CD8-positive, alpha-beta memory T cell (primary cell): Measurements from ENCODE around the gene TNNI2. TPM values are rescaled to one million over a fixed set of nuclear protein-coding genes. Genes with fewer than 3 reads are reported as not detected.

Source experiments
- CTCF ChIA-PET: fragments of 350-600 bp; sonication (Branson Sonifier 250); formaldehyde crosslinking; loops from one replicate; lab custom pipeline; 2021; ENCODE audit warnings: antibody characterized with exemption; lab: Charles Lee
- POLR2A ChIA-PET: fragments of 350-600 bp; sonication (Branson Sonifier 250); formaldehyde crosslinking; loops from one replicate; lab custom pipeline; 2021; ENCODE audit warnings: antibody characterized with exemption; lab: Charles Lee
- DNase-seq, 5 donors: peaks; one replicate each; pipeline versions ENCODE4 v3.0.0 to v3.0.0-alpha.2; 2020 to 2022; ENCODE audit warnings: mixed read lengths in 1 of 5
- H3K27ac ChIP-seq: one replicate; pipeline ENCODE4 v1.7.0; 2013; ENCODE audit warnings: low read depth, mild to moderate bottlenecking, low read length, moderate library complexity
- H3K27me3 ChIP-seq: 2 replicates; pipeline ENCODE4 v1.7.0; 2013; ENCODE audit warnings: low read length, mild to moderate bottlenecking; ENCODE audit not compliant: insufficient read depth, poor library complexity, severe bottlenecking
- H3K36me3 ChIP-seq: 2 replicates; pipeline ENCODE4 v1.7.0; 2013; ENCODE audit warnings: mild to moderate bottlenecking, low read length, moderate library complexity; ENCODE audit not compliant: insufficient read depth
- H3K4me1 ChIP-seq: 2 replicates; pipeline ENCODE4 v1.7.0; 2013; ENCODE audit warnings: mild to moderate bottlenecking, low read length, moderate library complexity; ENCODE audit not compliant: insufficient read depth
- H3K4me3 ChIP-seq: 2 replicates; pipeline ENCODE4 v1.7.0; 2013; ENCODE audit warnings: mild to moderate bottlenecking, low read length
- H3K9me3 ChIP-seq: 2 replicates; pipeline ENCODE4 v1.7.0; 2013; ENCODE audit warnings: mild to moderate bottlenecking, low read length
- H3K27ac Mint-ChIP-seq, 8 donors: one replicate each; pipeline ENCODE4 v1.8.0; 2020 to 2021; ENCODE audit warnings: mixed read lengths in 8 of 8, mild to moderate bottlenecking in 6 of 8, inconsistent platforms in 3 of 8, moderate library complexity in 3 of 8
- H3K27me3 Mint-ChIP-seq, 2 donors: one replicate each; pipeline ENCODE4 v1.8.0; 2020 to 2021; ENCODE audit warnings: mixed read lengths in 2 of 2, mild to moderate bottlenecking in 1 of 2, moderate library complexity in 1 of 2
- H3K36me3 Mint-ChIP-seq, 3 donors: one replicate each; pipeline ENCODE4 v1.8.0; 2020 to 2021; ENCODE audit warnings: mixed read lengths in 3 of 3, inconsistent platforms in 1 of 3, mild to moderate bottlenecking in 1 of 3
- H3K4me1 Mint-ChIP-seq, 3 donors: one replicate each; pipeline ENCODE4 v1.8.0; 2020 to 2021; ENCODE audit warnings: mixed read lengths in 3 of 3, inconsistent platforms in 1 of 3, mild to moderate bottlenecking in 1 of 3
- H3K4me3 Mint-ChIP-seq, 7 donors: one replicate each; pipeline ENCODE4 v1.8.0; 2020 to 2021; ENCODE audit warnings: mixed read lengths in 7 of 7, mild to moderate bottlenecking in 6 of 7, moderate library complexity in 4 of 7, inconsistent platforms in 2 of 7
- H3K9me3 Mint-ChIP-seq, 5 donors: one replicate each; pipeline ENCODE4 v1.8.0; 2020 to 2022; ENCODE audit warnings: mixed read lengths in 5 of 5, mild to moderate bottlenecking in 3 of 5, moderate library complexity in 2 of 5, inconsistent platforms in 1 of 5
- polyA plus RNA-seq: library from polyadenylated mRNA; unstranded; fragments of 300-500 nt; fragmentation: Illumina TruSeq; gene quantifications from one replicate; pipeline ENCODE4 v1.2.3, GENCODE V29; 2021
- total RNA-seq, 2 experiments: library from RNA; stranded (reverse); gene quantifications; one replicate each; pipeline ENCODE4 v1.2.3, GENCODE V29; 2021

The TNNI2 gene
- total and polyA plus RNA-seq, 3 experiments from 2014 or later: 0.33 TPM; not detected in 2

DNA sequence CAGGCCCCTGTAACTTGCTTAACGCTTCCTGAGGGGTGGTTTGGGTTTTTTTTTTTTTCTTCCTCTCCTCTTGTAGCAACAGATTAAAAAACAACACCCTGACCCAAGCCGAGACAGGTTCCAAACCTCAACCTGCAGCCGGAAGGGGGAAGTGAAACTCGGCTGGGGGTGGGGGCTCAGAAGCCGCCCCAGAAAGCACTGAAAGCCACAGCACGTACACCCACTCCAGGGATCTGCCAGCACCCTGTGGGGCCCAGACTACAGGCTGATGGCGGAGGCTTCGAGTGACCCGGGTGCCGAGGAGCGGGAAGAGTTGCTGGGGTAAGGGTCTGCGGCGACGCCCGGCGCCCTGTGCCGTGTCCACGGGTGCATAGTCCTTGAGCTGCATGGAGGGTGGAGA, 14.1 kb downstream of the TNNI2 start, which contains the start of gene LSP1:
TSS of gene LSP1 (plus strand) at position 208 of the 400 bp plus-strand sequence. CDS start at position 269, 61 bp downstream.
- H3K4me1 ChIP-seq: peaks cover 81% of the 10 kb centered on the region
- H3K27ac ChIP-seq: peak within 1 kb of the TSS; percentile 74
- no peaks in the 10 kb centered on the region for H3K27me3 Mint-ChIP-seq
- peaks cover 50 to 73% (median 55%) of the 10 kb centered on the region in 3 donors for H3K4me1 Mint-ChIP-seq
- H3K9me3 Mint-ChIP-seq: no peaks in the 10 kb centered on the region
- H3K4me3 ChIP-seq: peak within 1 kb of the TSS; percentile 63
- H3K4me3 Mint-ChIP-seq: peak within 1 kb of the TSS; percentile 92 to 99 (median 99)
- DNase-seq: peak; percentile 69 to 93 (median 87)
- POLR2A ChIA-PET: interaction anchor here (0.6 to 1.7 kb wide), 5 partner anchors 17 to 706 kb away, joined by 4 to 9 read pairs (median 4); no protein-coding TSS in a partner anchor
- H3K27me3 ChIP-seq: no peaks in the 10 kb centered on the region
- CTCF ChIA-PET: interaction anchor here (1.0 to 7.4 kb wide), 12 partner anchors 12 to 299 kb away, joined by 3 to 93 read pairs (median 4); partner anchors contain the start of gene SYT8
- H3K36me3 Mint-ChIP-seq: peaks cover 0 to 32% (median 0%) of the 10 kb centered on the region in 3 donors
- no peaks in the 10 kb centered on the region for H3K9me3 ChIP-seq
- no peaks in the 10 kb centered on the region for H3K36me3 ChIP-seq
- H3K27ac Mint-ChIP-seq: peak within 1 kb of the TSS; percentile 90 to 100 (median 98)

DNA sequence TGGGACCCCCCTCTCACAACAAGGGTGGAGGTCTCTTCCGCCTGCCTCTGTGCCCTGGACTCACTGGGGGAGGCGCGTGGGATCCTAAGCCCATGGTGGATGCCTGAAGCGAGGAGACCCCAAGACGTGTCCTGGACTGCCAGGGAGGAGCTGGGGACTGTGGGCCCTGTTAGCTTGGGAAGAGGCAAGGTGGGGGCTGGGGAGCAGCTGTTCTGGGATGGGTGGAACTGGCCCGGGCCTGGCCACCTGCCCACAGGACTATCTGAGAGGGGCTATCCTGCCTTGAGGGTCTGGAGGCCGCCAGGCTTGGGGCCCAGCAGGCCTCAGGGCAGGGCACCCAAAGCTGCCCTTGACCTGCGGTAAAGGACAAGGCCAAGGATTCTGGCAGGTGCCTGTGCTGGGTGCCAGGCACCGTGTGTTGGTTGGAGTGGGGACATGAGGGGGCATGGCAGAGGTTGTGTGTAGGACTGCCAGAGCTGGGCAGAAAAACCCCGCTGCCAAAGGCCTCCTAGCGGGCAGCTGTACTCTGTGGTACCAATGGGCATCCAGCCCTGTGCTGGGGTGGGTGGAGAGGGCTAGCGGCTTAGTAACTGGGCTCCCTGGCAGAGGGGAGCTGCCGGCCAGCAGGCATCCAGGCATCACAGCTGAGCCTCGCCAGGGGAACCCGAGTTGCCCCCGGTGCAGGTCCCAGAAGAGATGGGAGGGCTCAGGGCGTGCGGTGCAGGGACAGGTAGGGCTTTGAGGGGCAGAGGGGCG, 14.8 kb downstream of the TNNI2 start:
- peak overlapping the region; percentile 63 for H3K4me3 ChIP-seq
- peak in 1 of 5 donors; percentile 36 for DNase-seq
- ChIA-PET CTCF (interaction anchor here (0.9 to 7.4 kb wide), 9 partner anchors 12 to 303 kb away, joined by 3 to 93 read pairs (median 9); partner anchors contain the start of gene SYT8), POLR2A (interaction anchor here (0.5 to 1.7 kb wide), 3 partner anchors 16 to 96 kb away, joined by 3 to 7 read pairs (median 4); partner anchors contain the start of gene MRPL23)
- peaks cover 0 to 36% (median 0%) of the 10 kb centered on the region in 3 donors for H3K36me3 Mint-ChIP-seq
- H3K4me1 ChIP-seq: peaks cover 83% of the 10 kb centered on the region
- H3K4me3 Mint-ChIP-seq: peak overlapping the region; percentile 92 to 99 (median 99)
- H3K27ac Mint-ChIP-seq: peak overlapping the region; percentile 90 to 100 (median 98)
- H3K27ac ChIP-seq: peak overlapping the region; percentile 74
- H3K36me3 ChIP-seq: no peaks in the 10 kb centered on the region
- no peaks in the 10 kb centered on the region for H3K9me3 Mint-ChIP-seq
- no peaks in the 10 kb centered on the region for H3K9me3 ChIP-seq
- no peaks in the 10 kb centered on the region for H3K27me3 ChIP-seq
- peaks cover 51 to 68% (median 52%) of the 10 kb centered on the region in 3 donors for H3K4me1 Mint-ChIP-seq
- H3K27me3 Mint-ChIP-seq: no peaks in the 10 kb centered on the region

DNA sequence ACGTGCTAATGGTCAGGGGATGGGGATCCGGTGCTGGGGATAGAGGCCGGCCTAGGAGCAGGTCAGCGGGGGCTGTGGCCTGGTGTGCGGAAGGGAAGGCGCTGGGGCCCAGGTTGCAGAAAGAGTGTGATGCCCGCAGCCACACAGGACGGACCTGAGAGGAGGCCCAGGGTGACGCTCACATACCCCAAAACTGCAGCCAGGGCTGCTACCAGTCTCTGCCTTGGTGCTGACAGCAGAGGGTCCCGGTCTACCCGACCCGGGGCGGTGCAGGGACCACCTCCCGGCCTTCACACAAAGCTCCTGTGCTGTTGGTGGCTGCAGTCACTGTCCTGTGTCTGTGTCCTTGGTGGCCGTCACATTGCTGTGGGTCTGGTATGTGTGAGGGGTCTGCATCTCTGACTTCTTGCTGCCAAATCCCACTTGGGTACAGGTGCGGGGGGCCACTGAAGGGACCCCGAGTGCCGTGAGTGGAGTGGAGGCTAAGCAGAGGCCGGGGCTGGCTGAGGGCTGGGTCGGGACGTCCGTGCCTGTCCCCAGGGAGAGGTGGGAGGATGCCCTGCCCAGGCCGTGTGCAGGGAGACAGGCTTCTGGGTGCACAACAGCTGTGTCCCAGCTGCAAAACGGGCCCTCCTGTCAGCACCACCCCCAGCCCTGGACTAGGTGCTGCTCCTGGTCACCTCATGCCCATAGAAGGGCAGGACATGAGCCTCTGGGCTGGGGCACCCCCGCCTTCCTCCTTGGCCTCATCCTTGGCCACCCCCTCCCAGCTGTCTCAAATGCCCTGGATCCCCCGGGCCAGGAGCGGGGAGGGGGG, 15.6 kb downstream of the TNNI2 start:
- peak overlapping the region; percentile 90 to 100 (median 98) for H3K27ac Mint-ChIP-seq
- Histone ChIP-seq H3K4me3 (peak overlapping the region; percentile 63), H3K27me3 (no peaks in the 10 kb centered on the region), H3K9me3 (no peaks in the 10 kb centered on the region), H3K27ac (peak overlapping the region; percentile 74), H3K4me1 (peaks cover 79% of the 10 kb centered on the region), H3K36me3 (no peaks in the 10 kb centered on the region)
- POLR2A ChIA-PET: no interaction called here
- CTCF ChIA-PET: interaction anchor here (0.9 to 7.4 kb wide), 9 partner anchors 13 to 302 kb away, joined by 3 to 93 read pairs (median 10); partner anchors contain the start of gene SYT8
- peaks cover 0 to 42% (median 0%) of the 10 kb centered on the region in 3 donors for H3K36me3 Mint-ChIP-seq
- H3K27me3 Mint-ChIP-seq: no peaks in the 10 kb centered on the region
- no peaks in the 10 kb centered on the region for H3K9me3 Mint-ChIP-seq
- H3K4me1 Mint-ChIP-seq: peaks cover 45 to 60% (median 51%) of the 10 kb centered on the region in 3 donors
- peak overlapping the region; percentile 92 to 99 (median 99) for H3K4me3 Mint-ChIP-seq
- DNase-seq: no peak

DNA sequence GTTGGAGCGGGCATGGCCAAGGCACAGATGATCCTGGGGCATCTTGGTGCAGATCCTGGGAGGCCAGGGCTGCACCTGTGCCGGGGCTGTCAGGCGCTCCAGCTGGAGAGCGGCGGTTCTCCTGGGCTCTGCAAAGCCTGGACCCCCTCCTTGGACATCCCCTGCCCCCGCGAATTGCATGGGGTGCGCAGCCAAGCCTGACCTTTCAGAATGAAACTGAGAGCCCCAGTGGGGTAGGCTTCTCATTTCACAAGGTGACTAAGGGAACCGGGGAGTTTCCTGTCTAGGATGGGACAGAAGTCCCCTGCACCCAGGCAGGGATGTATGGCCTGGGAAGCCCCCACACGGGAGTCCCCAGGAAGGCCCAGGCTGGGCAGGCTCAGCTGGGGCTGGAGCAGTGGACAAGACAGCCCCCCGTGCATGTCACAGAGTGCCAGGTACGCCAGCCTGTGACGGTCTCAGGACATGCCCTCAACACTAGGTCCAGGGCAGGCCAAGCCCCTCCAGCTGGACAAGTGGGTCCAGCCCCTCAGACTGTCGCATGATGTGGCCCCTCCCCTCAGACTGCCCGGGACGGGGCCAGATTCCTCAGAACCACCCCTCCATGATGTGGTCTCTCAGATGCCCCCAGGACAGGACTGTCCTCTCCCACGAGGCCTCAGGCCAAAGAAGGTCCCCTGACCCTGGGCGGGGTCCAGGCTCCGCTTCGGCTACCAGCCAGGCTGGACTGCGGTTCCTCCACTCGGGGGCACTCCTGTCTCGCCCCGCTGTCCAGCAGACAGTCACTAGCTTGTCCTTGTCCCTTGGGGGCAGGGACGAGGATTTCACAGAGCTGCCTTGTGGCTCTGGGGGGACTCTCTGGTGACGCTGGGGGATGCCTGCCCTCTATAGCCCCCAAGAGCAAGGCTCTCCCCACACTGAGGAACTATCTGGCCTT, 16.4 kb downstream of the TNNI2 start:
- no peaks in the 10 kb centered on the region for H3K9me3 ChIP-seq
- peaks cover 0 to 43% (median 0%) of the 10 kb centered on the region in 3 donors for H3K36me3 Mint-ChIP-seq
- H3K4me1 Mint-ChIP-seq: peaks cover 39 to 52% (median 46%) of the 10 kb centered on the region in 3 donors
- peak overlapping the region; percentile 58 to 99 (median 99) for H3K4me3 Mint-ChIP-seq
- peaks cover 77% of the 10 kb centered on the region for H3K4me1 ChIP-seq
- POLR2A ChIA-PET: no interaction called here
- H3K36me3 ChIP-seq: no peaks in the 10 kb centered on the region
- H3K27ac ChIP-seq: peak overlapping the region; percentile 74
- H3K4me3 ChIP-seq: peak overlapping the region; percentile 63
- H3K27me3 ChIP-seq: no peaks in the 10 kb centered on the region
- H3K27me3 Mint-ChIP-seq: no peaks in the 10 kb centered on the region
- H3K9me3 Mint-ChIP-seq: no peaks in the 10 kb centered on the region
- H3K27ac Mint-ChIP-seq: peak overlapping the region in 5 of 8 donors; percentile 23 to 90 (median 61)
- DNase-seq: no peak
- CTCF ChIA-PET: interaction anchor here (0.9 to 7.4 kb wide), 7 partner anchors 21 to 297 kb away, joined by 3 to 93 read pairs (median 10); partner anchors contain the start of gene SYT8

DNA sequence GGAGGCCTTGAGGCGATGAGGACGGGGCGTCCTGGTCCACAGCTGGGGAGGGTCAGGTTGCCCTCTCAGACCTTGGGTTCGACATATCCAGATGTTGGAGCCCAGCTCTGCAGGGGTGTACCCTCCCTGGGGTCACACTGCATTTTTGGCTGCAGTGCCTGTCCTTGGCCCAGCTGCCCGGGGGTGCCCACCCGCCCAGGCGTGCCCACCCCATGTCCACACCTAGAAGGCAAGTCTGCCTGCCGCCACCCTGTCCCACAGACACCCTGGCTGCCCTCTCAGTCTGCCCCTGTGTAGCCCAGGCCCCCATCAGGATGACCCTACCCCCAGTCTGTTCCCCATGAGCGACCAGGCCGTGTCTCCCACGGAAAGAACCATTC, 17.1 kb downstream of the TNNI2 start:
- Mint-ChIP-seq H3K27ac (peak overlapping the region; percentile 26 to 90 (median 64)), H3K4me1 (peaks cover 33 to 45% (median 40%) of the 10 kb centered on the region in 3 donors), H3K9me3 (no peaks in the 10 kb centered on the region), H3K36me3 (peaks cover 0 to 43% (median 0%) of the 10 kb centered on the region in 3 donors), H3K27me3 (no peaks in the 10 kb centered on the region), H3K4me3 (peak overlapping the region; percentile 57 to 99 (median 60))
- no peak for DNase-seq
- Histone ChIP-seq H3K4me1 (peaks cover 76% of the 10 kb centered on the region), H3K27me3 (no peaks in the 10 kb centered on the region), H3K9me3 (no peaks in the 10 kb centered on the region), H3K27ac (no peak overlapping the region), H3K4me3 (no peak overlapping the region), H3K36me3 (no peaks in the 10 kb centered on the region)
- CTCF ChIA-PET: interaction anchor here (1.1 to 7.4 kb wide), 7 partner anchors 20 to 296 kb away, joined by 3 to 93 read pairs (median 10); partner anchors contain the start of gene SYT8
- POLR2A ChIA-PET: no interaction called here

DNA sequence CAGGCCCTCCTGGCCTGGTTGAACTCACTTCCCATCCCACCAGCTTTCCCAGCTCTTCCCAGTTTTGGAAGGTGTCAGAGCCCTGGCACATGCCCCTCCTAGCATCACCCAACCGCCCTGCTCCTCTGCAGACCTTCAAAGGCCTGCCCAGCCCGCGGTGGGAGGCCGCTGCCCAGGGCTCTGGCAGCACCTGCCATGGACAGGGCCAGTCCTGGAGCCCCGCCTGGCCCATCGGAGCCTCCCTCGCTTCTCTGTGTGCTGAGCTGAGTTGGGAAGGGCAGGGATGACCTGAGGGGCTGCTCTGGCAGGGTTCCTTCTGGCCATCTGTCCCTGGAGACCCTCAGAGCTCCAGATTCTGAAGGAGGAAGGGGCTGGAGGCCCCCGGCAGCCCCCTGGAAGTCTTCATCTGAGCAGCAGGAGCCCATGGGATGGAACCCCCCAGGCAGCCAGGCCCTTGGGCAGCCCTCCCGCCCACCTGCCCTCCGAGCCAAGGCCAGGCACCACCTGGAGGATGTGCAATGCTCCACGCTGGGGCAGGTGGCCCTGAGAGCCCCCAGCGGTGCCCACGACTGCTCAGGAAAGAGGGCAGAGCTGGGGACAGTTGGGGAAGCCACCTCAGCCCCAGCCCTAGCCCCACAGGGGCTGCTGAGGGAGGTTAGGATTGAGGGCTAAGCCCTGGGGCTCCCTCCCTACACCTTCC, 17.7 kb downstream of the TNNI2 start:
- Histone ChIP-seq H3K9me3 (no peaks in the 10 kb centered on the region), H3K27me3 (no peaks in the 10 kb centered on the region), H3K4me3 (no peak overlapping the region), H3K36me3 (no peaks in the 10 kb centered on the region), H3K27ac (no peak overlapping the region), H3K4me1 (peaks cover 76% of the 10 kb centered on the region)
- H3K36me3 Mint-ChIP-seq: peaks cover 0 to 43% (median 0%) of the 10 kb centered on the region in 3 donors
- no peaks in the 10 kb centered on the region for H3K27me3 Mint-ChIP-seq
- DNase-seq: no peak
- H3K9me3 Mint-ChIP-seq: no peaks in the 10 kb centered on the region
- ChIA-PET CTCF (interaction anchor here (1.1 to 7.4 kb wide), 7 partner anchors 20 to 296 kb away, joined by 3 to 93 read pairs (median 10); partner anchors contain the start of gene SYT8), POLR2A (no interaction called here)
- H3K4me1 Mint-ChIP-seq: peaks cover 27 to 39% (median 34%) of the 10 kb centered on the region in 3 donors
- peak overlapping the region in 4 of 7 donors; percentile 52 to 99 (median 58) for H3K4me3 Mint-ChIP-seq
- peak overlapping the region in 7 of 8 donors; percentile 26 to 90 (median 68) for H3K27ac Mint-ChIP-seq
